ENCODE results near the gene ADGRL3.

DNA sequence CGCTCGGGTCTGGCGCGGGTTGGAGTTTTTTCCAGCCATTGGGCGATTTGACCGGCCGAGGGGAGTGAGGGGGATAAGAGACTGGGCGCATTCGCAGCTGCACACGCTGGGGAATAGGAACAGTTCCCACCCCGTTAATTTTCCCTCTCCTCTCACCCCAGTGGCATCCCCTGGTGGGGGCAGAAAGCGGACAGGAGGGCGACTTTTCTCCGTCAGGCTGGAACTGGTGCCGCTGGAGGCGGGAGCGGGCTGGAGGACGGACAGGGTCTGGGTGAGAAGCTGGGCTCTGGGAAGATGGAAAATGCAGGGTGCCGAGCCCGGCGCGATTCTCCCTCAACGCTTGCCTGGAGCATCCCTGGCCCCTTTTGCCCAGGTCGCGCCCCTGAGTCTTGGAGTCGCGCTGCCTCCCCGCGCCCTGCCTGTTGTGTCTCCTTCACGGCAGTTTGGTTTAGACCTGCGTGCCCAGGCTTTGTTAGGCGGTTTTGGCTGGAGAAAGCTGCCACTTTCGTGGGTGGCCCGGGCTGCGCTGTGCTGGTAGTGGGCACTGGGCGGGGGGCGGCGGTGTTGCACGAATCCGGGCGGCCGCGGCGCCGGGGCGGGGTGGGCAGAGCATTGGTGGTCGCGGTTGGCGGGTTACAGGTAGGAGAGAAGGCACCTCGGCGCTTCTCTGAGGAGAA, 2.0 kb downstream of the ADGRL3 start:
- no peak for TF ChIP-seq GABPA (IDR thresholded peaks at IDR 0.05 in 1 of 2, conservative IDR thresholded peaks at IDR 0.05 in 1 of 2)
- no peak for TF ChIP-seq JUND (IDR thresholded peaks at IDR 0.05)
- TF ChIP-seq, protein P1, sequence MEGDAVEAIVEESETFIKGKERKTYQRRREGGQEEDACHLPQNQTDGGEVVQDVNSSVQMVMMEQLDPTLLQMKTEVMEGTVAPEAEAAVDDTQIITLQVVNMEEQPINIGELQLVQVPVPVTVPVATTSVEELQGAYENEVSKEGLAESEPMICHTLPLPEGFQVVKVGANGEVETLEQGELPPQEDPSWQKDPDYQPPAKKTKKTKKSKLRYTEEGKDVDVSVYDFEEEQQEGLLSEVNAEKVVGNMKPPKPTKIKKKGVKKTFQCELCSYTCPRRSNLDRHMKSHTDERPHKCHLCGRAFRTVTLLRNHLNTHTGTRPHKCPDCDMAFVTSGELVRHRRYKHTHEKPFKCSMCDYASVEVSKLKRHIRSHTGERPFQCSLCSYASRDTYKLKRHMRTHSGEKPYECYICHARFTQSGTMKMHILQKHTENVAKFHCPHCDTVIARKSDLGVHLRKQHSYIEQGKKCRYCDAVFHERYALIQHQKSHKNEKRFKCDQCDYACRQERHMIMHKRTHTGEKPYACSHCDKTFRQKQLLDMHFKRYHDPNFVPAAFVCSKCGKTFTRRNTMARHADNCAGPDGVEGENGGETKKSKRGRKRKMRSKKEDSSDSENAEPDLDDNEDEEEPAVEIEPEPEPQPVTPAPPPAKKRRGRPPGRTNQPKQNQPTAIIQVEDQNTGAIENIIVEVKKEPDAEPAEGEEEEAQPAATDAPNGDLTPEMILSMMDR (IDR thresholded peaks at IDR 0.05; ENCODE audit: low read depth, low read length, missing input control): no peak
- no peak for TF ChIP-seq REST (IDR thresholded peaks at IDR 0.05)
- TF ChIP-seq TAF1 (conservative IDR thresholded peaks at IDR 0.05): no peak
- TF ChIP-seq ZBTB33 (IDR thresholded peaks at IDR 0.05): no peak
- TF ChIP-seq YY1 (IDR thresholded peaks at IDR 0.05): no peak
- TF ChIP-seq SP1 (IDR thresholded peaks at IDR 0.05): no peak
- no peak for TF ChIP-seq HNF4A (conservative IDR thresholded peaks at IDR 0.05)
- TF ChIP-seq RAD21 (IDR thresholded peaks at IDR 0.05): no peak

All from liver (tissue), 3 donors.